IMR-90 (cell line): ENCODE measurements around the gene CACNA1D.

Experiments used
- POLR2A ChIP-seq: IDR thresholded peaks from 2 replicates; pipeline ENCODE4 v1.6.1; 2012; ENCODE audit warnings: mild to moderate bottlenecking, low read depth, low read length
- RFX5 ChIP-seq: IDR thresholded peaks from 2 replicates; pipeline ENCODE4 v1.8.0; 2012; ENCODE audit warnings: low read depth, mild to moderate bottlenecking, low read length, moderate library complexity
- SMC3 ChIP-seq: fragments of 150-350 bp; IDR thresholded peaks from 2 replicates; pipeline ENCODE4 v1.6.1; 2016; ENCODE audit warnings: low read depth, mild to moderate bottlenecking, antibody characterized with exemption, low read length, moderate library complexity
- TF ChIP-seq, protein P1 (sequence below): conservative IDR thresholded peaks from 2 replicates; pipeline ENCODE4 v1.5.1; 2012; ENCODE audit warnings: mild to moderate bottlenecking, low read depth, low read length, improper control_type of control experiment

DNA sequence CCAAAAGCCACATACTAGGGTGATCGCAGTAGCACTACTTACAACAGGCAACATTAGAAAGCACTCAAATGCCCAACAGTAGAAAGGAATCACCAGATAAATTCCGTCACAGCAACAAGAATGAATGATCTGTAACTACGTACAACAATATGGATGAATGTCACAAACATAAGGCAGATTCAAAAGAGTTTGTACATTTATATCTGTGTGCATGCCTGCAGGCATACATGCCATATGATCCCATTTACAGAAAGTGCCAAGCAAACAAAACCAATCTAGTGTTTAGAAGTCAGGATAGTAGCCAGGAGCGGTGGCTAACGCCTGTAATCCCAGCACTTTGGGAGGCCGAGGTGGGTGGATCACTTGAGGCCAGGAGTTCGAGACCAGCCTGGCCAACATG, 355.5 kb downstream of the CACNA1D start:
- no peak for TF ChIP-seq POLR2A
- no peak for TF ChIP-seq SMC3
- TF ChIP-seq RFX5, result no peak
- TF ChIP-seq, protein P1, sequence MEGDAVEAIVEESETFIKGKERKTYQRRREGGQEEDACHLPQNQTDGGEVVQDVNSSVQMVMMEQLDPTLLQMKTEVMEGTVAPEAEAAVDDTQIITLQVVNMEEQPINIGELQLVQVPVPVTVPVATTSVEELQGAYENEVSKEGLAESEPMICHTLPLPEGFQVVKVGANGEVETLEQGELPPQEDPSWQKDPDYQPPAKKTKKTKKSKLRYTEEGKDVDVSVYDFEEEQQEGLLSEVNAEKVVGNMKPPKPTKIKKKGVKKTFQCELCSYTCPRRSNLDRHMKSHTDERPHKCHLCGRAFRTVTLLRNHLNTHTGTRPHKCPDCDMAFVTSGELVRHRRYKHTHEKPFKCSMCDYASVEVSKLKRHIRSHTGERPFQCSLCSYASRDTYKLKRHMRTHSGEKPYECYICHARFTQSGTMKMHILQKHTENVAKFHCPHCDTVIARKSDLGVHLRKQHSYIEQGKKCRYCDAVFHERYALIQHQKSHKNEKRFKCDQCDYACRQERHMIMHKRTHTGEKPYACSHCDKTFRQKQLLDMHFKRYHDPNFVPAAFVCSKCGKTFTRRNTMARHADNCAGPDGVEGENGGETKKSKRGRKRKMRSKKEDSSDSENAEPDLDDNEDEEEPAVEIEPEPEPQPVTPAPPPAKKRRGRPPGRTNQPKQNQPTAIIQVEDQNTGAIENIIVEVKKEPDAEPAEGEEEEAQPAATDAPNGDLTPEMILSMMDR, result no peak
